ENCODE measurements around the gene GPC5. TPM values are rescaled to one million over a fixed set of nuclear protein-coding genes. Genes with fewer than 3 reads are reported as not detected.
"Not testable (repeated sequence)": the region's sequence is repeated elsewhere in the genome, so short reads cannot be mapped to it uniquely, and the experiment has no call there.

GPC5 gene
- total RNA-seq, 1 experiment from 2014 or later, result not detected

GRCh38 chr13:92539148-92539547 lies 1140.7 kb downstream of the GPC5 start:
- DNase-seq (ENCODE audit: low read depth), result not testable (repeated sequence)

GRCh38 chr13:92547266-92547665 lies 1148.8 kb downstream of the GPC5 start:
- DNase-seq (ENCODE audit: low read depth), result no peak

GRCh38 chr13:92549276-92549675 lies 1150.9 kb downstream of the GPC5 start:
- DNase-seq (ENCODE audit: low read depth), result no peak

DNA sequence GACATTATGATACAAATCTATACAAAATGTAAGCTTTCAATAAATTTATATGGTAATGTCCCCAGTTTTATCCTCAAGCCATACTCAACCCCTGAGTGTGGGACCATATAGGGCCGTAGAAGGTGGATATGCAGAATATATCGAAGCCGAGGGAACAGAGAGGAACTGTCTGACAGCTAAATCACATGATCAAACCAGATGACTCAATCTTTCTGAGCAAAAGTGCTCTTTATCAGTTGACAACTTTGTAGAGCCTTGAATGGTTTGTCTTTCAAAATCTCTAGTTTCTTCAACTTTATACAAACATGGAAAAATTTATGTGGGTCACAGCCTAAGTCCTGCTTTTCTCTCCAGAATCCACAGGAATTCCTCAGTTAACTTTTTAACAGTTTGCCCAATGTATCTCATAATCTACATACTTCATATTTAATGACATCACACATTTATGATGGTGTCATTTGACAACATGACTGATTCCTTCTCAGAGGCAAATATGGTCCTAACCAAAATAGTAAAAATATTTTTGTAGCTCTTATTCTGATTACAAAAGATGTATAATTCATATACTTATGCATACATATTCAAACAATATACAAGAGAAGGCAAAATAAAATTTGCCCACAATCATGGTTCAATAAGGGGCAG lies 1155.2 kb downstream of the GPC5 start:
- no peak for DNase-seq (ENCODE audit: low read depth)

DNA sequence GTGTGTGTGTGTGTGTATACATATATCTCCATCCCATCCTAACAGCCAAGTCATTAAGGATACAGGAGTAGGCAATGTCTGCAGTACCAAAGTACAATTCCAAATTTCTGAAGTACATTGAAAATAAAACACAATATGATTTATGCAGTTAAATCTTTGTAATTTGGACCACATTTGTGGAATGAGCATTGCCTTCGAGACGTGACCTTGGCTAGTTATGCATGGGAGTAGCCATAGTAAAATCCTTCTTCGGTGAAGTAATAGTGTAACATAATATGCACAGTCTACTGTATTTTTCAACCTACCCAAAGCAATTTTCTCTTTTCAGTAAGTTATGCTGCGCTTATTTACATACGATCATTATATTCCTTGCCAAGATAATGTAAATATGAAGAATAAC lies 1162.5 kb downstream of the GPC5 start:
- DNase-seq (ENCODE audit: low read depth), result no peak

GRCh38 chr13:92564942-92565341 lies 1166.5 kb downstream of the GPC5 start:
- no peak for DNase-seq (ENCODE audit: low read depth)

GRCh38 chr13:92566767-92567166 lies 1168.3 kb downstream of the GPC5 start:
- no peak for DNase-seq (ENCODE audit: low read depth)

- no peak for DNase-seq (ENCODE audit: low read depth)
These were observed 1173.8 kb downstream of the GPC5 start for GRCh38 chr13:92572190-92572589.

DNA sequence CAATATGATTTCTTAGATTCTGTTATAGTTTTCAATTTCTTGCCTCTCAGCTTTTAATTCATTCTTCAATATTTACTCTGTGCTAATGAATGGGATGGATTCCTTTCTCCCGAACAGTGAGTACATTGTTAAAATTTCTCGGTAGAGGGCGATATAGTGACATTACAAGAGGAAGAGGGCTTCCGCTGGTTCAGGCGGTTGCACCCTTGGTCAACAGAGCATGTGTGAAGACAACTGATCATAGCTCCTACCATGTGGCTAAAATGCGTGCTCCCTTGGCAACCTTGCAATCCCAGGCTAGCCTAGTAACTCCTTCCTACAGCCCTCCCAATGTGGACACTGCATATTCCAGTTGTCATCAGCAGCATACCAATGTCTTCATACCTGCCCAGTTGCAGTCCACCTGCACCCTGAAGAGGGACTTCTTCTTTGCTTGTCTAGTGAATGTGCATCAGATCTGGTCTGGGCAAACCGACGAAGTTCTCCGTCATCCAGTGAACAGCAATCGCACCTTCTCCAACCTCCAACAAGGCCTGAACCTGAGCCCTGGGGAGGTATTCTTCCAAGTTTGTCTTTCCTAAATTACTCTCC lies 1175.1 kb downstream of the GPC5 start:
- DNase-seq (ENCODE audit: low read depth), result no peak

DNA sequence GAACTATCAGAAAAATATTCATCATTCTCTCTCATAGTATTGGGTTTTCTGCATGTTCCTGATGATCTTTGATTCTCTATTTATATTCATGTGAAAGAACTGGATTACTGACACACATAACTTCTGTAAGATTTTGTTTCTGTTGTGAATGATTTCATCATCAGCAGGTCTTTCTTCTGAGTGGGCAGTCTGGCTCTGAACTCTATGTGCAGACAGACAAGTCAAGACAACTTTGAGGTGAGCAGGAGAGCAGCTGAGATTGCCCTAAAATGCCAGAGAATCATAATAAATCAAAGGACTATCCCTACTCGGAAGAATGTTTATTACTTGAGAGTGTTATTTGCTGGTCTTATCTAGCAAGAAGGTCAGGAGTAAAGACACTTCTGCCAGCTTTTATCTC lies 1176.1 kb downstream of the GPC5 start:
- no peak for DNase-seq (ENCODE audit: low read depth)

DNA sequence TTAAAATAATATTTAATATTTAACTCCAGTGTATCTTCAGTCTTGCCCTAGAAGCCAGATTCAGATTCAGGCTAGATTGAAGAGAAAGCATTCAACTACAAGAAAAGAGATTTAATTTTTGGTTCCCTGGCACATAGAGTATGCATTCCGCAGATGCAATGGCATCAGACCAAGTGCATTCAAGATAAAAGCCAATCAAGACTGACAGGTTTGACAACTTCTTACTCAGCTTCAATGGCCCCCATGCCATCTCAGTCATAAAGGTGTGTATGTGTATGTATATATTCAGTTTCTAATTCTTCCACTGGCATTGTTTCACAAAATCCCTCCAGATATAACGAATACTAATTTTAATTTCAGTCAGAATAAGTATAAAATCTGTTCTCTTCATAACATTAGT lies 1177.4 kb downstream of the GPC5 start:
- DNase-seq (ENCODE audit: low read depth), result no peak

DNA sequence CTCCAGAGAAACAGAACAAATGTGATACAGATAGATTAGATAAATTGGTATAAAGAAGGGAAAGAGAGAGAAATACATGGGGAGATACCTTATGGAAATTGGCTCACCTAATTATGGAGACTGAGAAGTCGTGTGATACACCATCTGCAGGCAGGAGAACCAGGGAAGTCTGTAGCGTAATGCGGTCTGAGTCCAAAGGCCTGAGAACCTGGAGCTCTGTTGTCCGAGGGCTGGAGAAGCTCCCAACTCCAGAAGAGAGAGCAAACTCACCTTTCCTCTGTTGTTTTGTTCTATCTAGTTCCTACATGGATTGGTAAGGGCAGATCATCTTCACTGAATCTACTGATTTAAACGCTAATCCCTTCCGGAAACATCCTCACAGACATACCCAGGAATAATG lies 1179.9 kb downstream of the GPC5 start:
- no peak for DNase-seq (ENCODE audit: low read depth)

GRCh38 chr13:92589955-92590354 lies 1191.5 kb downstream of the GPC5 start:
- DNase-seq (ENCODE audit: low read depth), result no peak

GRCh38 chr13:92590503-92590908 lies 1192.1 kb downstream of the GPC5 start:
- no peak for DNase-seq (ENCODE audit: low read depth)

DNA sequence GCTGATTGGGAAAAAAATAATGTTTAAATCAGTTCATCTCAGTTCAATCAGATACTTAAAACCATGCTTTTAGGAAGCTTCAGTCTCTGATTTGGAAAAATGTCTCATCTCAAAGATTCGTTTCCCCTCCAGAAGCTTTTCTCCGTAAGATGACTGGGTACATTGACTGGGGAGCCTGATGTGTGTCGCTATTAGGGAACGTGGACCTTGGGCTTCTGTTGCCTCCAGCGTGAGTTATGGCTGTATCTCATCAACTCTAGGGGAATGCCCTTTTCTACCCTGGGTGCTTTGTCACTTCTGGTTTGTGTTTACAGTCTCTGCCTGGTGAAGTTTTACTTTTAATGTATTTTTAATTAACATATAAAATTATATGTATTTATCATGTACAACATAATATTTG lies 1192.7 kb downstream of the GPC5 start:
- DNase-seq (ENCODE audit: low read depth), result no peak

GRCh38 chr13:92592757-92593156 lies 1194.3 kb downstream of the GPC5 start:
- no peak for DNase-seq (ENCODE audit: low read depth)

DNA sequence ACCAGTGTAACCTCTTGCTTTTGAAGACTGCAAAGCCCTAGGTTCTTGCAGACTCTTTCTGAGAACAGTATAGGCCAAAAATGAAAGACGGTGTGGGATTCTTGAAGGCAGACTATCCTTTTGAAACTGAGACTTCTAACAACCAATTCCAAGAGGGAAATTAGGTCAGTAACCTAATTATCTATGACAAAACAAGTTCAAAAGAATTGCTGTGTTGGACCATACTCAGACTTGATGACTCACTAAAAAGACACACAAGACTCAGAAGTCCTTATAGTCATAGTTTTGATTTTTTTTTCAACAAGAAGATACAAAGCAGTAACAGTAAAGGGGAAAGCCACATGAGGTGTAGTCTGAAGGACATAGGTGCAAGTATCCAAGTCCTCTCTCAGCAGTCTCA lies 1204.1 kb downstream of the GPC5 start:
- DNase-seq (ENCODE audit: low read depth), result no peak

- no peak for DNase-seq (ENCODE audit: low read depth)
These were observed 1211.0 kb downstream of the GPC5 start for GRCh38 chr13:92609376-92609775.

DNA sequence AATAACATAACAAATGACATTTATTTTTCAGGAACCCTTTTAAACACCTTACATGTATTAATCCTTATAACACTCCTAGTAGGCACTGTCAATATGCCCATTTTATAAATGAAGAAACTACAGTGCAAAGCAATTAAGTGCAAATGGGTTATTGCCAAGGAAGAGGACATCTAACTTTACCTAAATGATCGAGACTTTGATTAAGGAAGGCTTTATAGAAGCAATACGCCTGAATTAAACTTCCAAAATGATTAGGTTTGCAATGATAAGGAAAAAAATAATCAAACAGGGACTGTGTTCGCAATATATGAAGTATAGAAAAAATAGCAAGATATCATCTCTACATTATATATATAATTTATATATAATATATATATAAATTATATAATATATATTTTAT lies 1214.5 kb downstream of the GPC5 start:
- no peak for DNase-seq (ENCODE audit: low read depth)

DNA sequence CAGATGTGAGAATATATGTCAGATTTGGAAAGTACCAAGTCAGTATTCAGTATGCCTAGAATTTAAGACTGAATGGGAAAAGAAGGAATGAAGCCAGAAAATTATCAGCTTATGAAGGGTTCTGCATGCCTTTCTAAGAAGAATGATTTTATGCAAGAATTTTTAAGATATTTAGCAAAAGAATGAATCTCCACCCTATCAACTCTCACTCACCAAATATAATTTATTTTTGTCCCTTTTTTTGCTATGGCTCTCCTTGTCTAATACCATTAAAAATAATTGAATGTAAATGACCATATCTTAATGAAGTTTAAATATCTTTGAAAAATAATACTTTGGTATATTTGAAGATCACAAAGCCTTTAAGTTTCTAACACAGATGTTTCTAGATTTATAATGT lies 1215.5 kb downstream of the GPC5 start:
- DNase-seq (ENCODE audit: low read depth), result no peak

- no peak for DNase-seq (ENCODE audit: low read depth)
These were observed 1223.6 kb downstream of the GPC5 start for GRCh38 chr13:92621985-92622384.

GRCh38 chr13:92622905-92623304 lies 1224.5 kb downstream of the GPC5 start:
- no peak for DNase-seq (ENCODE audit: low read depth)

- DNase-seq (ENCODE audit: low read depth), result no peak
These were observed 1227.9 kb downstream of the GPC5 start for GRCh38 chr13:92626274-92626673.

GRCh38 chr13:92640936-92641335 lies 1242.5 kb downstream of the GPC5 start:
- no peak for DNase-seq (ENCODE audit: low read depth)
